A673 (cell line): ENCODE measurements around the gene PREX1.

ENCODE experiments used
- CTCF ChIP-seq: fragments of 300-800, 200-600 bp; sonication (generic); conservative IDR thresholded peaks from 2 replicates; pipeline ENCODE4 v1.5.1; 2017; ENCODE audit warnings: low read depth, mild to moderate bottlenecking, antibody characterized with exemption, low read length, moderate library complexity, mixed read lengths
- EZH2 ChIP-seq: fragments of 200-600 bp; sonication (generic); IDR thresholded peaks from 2 replicates; pipeline ENCODE4 v1.6.1; 2017; ENCODE audit warnings: borderline replicate concordance, low read depth, mild to moderate bottlenecking, mixed read lengths, antibody characterized with exemption, low read length; ENCODE audit not compliant: poor library complexity, severe bottlenecking

- TF ChIP-seq CTCF (no peak), EZH2 (no peak)
Observed at GRCh38 chr20:48731536-48731935, 96.3 kb downstream of the PREX1 start.
